ENCODE results near the gene SMIM44.
"Not testable (repeated sequence)": the region's sequence is repeated elsewhere in the genome, so short reads cannot be mapped to it uniquely, and the experiment has no call there.

SMIM44 gene

GRCh38 chr19:3483226-3483628 lies at the start of gene SMIM44:
SMIM44 (minus strand) TSS chr19:3483441; CDS start chr19:3483403, 38 bp downstream.
- DNase-seq = no peak

- no peak for DNase-seq
These were observed 49.8 kb upstream of the SMIM44 start for GRCh38 chr19:3533033-3533432.

- DNase-seq = no peak
These were observed 49.0 kb upstream of the SMIM44 start for GRCh38 chr19:3532154-3532786.

- DNase-seq = no peak
These were observed 48.5 kb upstream of the SMIM44 start for GRCh38 chr19:3531716-3532115.

- no peak for DNase-seq
These were observed 47.1 kb upstream of the SMIM44 start for GRCh38 chr19:3530389-3530788.

GRCh38 chr19:3529299-3529698 lies 46.1 kb upstream of the SMIM44 start:
- not testable (repeated sequence) for DNase-seq

GRCh38 chr19:3528539-3529211 lies 45.4 kb upstream of the SMIM44 start:
- DNase-seq = no peak

GRCh38 chr19:3528080-3528479 lies 44.8 kb upstream of the SMIM44 start:
- no peak for DNase-seq

GRCh38 chr19:3527238-3527910 lies 44.1 kb upstream of the SMIM44 start:
- no peak for DNase-seq

GRCh38 chr19:3526507-3527237 lies 43.4 kb upstream of the SMIM44 start:
- DNase-seq = no peak

GRCh38 chr19:3524904-3525451 lies 41.7 kb upstream of the SMIM44 start:
- DNase-seq = no peak

- DNase-seq = no peak
These were observed 41.0 kb upstream of the SMIM44 start for GRCh38 chr19:3524078-3524842.

- DNase-seq = no peak
These were observed 40.3 kb upstream of the SMIM44 start for GRCh38 chr19:3523361-3524077.

GRCh38 chr19:3522421-3523360 lies 39.5 kb upstream of the SMIM44 start:
- no peak for DNase-seq

- no peak for DNase-seq
These were observed 37.8 kb upstream of the SMIM44 start for GRCh38 chr19:3521104-3521445.

- DNase-seq = no peak
These were observed 37.2 kb upstream of the SMIM44 start for GRCh38 chr19:3520166-3521103.

- no peak for DNase-seq
These were observed 35.9 kb upstream of the SMIM44 start for GRCh38 chr19:3519126-3519525.

- no peak for DNase-seq
These were observed 35.4 kb upstream of the SMIM44 start for GRCh38 chr19:3518659-3519058.

- no peak for DNase-seq
These were observed 35.0 kb upstream of the SMIM44 start for GRCh38 chr19:3518255-3518654.
